ENCODE measurements around the gene NCOA6.

NCOA6 gene

GRCh38 chr20:34713194-34713943 lies 112.1 kb downstream of the NCOA6 start:
- H3K4me3 ChIP-seq (ENCODE audit: low read depth, low read length): no peak overlapping the region
- TF ChIP-seq, protein P1, sequence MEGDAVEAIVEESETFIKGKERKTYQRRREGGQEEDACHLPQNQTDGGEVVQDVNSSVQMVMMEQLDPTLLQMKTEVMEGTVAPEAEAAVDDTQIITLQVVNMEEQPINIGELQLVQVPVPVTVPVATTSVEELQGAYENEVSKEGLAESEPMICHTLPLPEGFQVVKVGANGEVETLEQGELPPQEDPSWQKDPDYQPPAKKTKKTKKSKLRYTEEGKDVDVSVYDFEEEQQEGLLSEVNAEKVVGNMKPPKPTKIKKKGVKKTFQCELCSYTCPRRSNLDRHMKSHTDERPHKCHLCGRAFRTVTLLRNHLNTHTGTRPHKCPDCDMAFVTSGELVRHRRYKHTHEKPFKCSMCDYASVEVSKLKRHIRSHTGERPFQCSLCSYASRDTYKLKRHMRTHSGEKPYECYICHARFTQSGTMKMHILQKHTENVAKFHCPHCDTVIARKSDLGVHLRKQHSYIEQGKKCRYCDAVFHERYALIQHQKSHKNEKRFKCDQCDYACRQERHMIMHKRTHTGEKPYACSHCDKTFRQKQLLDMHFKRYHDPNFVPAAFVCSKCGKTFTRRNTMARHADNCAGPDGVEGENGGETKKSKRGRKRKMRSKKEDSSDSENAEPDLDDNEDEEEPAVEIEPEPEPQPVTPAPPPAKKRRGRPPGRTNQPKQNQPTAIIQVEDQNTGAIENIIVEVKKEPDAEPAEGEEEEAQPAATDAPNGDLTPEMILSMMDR (IDR thresholded peaks at IDR 0.05; ENCODE audit: control insufficient read depth, extremely low read depth, insufficient read depth): no peak
- no peak for DNase-seq (ENCODE audit: low read depth)

- no peak for DNase-seq (ENCODE audit: low read depth)
- TF ChIP-seq, protein P1 (IDR thresholded peaks at IDR 0.05; ENCODE audit: control insufficient read depth, extremely low read depth, insufficient read depth): no peak
- no peak overlapping the region for H3K4me3 ChIP-seq (ENCODE audit: low read depth, low read length)
Observed at GRCh38 chr20:34712525-34713192, 112.8 kb downstream of the NCOA6 start.

GRCh38 chr20:34711813-34712430 lies 113.5 kb downstream of the NCOA6 start:
- no peak overlapping the region for H3K4me3 ChIP-seq (ENCODE audit: low read depth, low read length)
- TF ChIP-seq, protein P1 (IDR thresholded peaks at IDR 0.05; ENCODE audit: control insufficient read depth, extremely low read depth, insufficient read depth): no peak
- DNase-seq (ENCODE audit: low read depth): no peak

GRCh38 chr20:34710861-34711574 lies 114.4 kb downstream of the NCOA6 start:
- DNase-seq (ENCODE audit: low read depth): no peak
- TF ChIP-seq, protein P1 (IDR thresholded peaks at IDR 0.05; ENCODE audit: control insufficient read depth, extremely low read depth, insufficient read depth): no peak

DNA sequence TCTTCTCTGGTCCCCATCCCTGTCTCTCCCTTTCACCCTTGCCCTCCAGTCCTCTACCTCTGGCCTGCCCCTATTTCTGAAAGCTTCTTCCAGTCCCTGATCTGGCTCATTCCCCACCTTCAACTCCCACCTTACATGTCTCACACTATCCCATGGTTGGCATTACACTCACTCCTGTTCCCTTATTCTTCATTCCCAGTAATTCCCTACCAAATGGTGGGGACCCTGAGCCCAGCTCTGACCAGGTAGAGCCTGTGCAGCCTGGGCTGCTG lies 114.9 kb downstream of the NCOA6 start:
- TF ChIP-seq, protein P1 (IDR thresholded peaks at IDR 0.05; ENCODE audit: control insufficient read depth, extremely low read depth, insufficient read depth): no peak
- DNase-seq (ENCODE audit: low read depth): no peak
- H3K4me3 ChIP-seq (ENCODE audit: low read depth, low read length): peak overlapping the region; percentile 48

More at GRCh38 chr20:34710861-34711574, 114.4 kb downstream of the NCOA6 start:
- H3K4me3 ChIP-seq (ENCODE audit: low read depth, low read length): no peak overlapping the region

DNA sequence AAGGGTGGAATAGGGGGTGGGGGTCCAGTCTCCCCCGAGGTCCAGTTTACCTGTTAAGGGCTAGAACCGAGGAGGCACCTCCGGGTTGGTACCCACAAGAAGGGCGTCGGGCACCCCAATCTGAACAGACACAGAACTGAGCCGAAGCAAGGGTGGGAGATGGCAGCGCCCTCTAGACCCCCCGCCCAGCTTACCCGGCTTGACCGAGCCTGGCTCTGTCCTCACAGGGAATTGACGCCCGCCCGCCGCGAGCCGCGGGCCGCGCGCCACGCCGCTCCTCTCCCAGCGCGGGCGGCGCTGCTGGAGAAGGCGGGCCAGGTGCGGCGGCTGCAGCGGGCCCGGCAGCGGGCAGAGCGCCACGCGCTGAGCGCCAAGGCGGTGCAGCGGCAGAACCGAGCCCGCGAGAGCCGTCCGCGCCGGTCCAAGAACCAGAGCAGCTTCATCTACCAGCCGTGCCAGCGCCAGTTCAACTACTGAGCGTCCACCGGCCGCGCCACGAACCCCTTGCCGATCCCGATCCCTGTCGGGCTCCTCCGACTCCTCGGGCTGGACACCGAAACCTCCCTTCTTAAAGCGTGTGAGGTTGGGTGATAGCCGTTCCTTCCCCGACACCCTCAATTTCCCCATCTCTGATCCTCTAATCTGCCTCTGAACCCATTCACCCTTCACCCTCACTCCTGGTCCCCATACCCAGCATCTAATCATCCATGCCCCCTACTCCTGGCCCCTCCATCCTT lies 115.5 kb downstream of the NCOA6 start:
- peak overlapping the region; percentile 48 for H3K4me3 ChIP-seq (ENCODE audit: low read depth, low read length)
- TF ChIP-seq, protein P1 (IDR thresholded peaks at IDR 0.05; ENCODE audit: control insufficient read depth, extremely low read depth, insufficient read depth): peak; percentile 42
- DNase-seq (ENCODE audit: low read depth): no peak

Measured in LNCaP clone FGC (cell line).